ENCODE results near the gene STX18. TPM values are rescaled to one million over a fixed set of nuclear protein-coding genes. Genes with fewer than 3 reads are reported as not detected.

STX18 gene
- total and polyA plus RNA-seq, 4 donors, result 10.2 to 17.1 (median 12.4) TPM

GRCh38 chr4:4541040-4541631 is 712 bp downstream of the STX18 start:
- Histone ChIP-seq H3K36me3 (ENCODE audit: control insufficient read depth in 4 of 4, insufficient read depth in 3 of 4, low read depth in 1 of 4, low read length in 3 of 4) (peaks cover 0 to 3% (median 0%) of the 10 kb centered on the region in 4 donors), H3K9ac (ENCODE audit: low read depth in 1 of 2, low read length in 2 of 2) (peak overlapping the region; percentile 71 to 79), H3K4me1 (ENCODE audit: control insufficient read depth in 4 of 4, insufficient read depth in 4 of 4, low read length in 3 of 4) (peaks cover 7 to 40% (median 28%) of the 10 kb centered on the region in 4 donors), H3K4me3 (ENCODE audit: low read depth in 1 of 3, low read length in 3 of 3) (peak overlapping the region; percentile 81 to 93 (median 83)), H3K27me3 (ENCODE audit: control insufficient read depth in 4 of 4, insufficient read depth in 4 of 4, low read length in 3 of 4) (no peaks in the 10 kb centered on the region), H3K27ac (ENCODE audit: low read depth in 1 of 2, low read length in 2 of 2) (peak overlapping the region; percentile 46 to 62), H3K9me3 (ENCODE audit: control insufficient read depth in 4 of 4, low read length in 3 of 4) (no peaks in the 10 kb centered on the region)
- TF ChIP-seq GABPA (IDR thresholded peaks at IDR 0.05 in 1 of 2, conservative IDR thresholded peaks at IDR 0.05 in 1 of 2) (no peak), FOXA2 (IDR thresholded peaks at IDR 0.05) (no peak), FOXA1 (IDR thresholded peaks at IDR 0.05) (no peak), TAF1 (conservative IDR thresholded peaks at IDR 0.05) (no peak), ATF3 (IDR thresholded peaks at IDR 0.05) (no peak), SP1 (IDR thresholded peaks at IDR 0.05) (no peak), HNF4G (IDR thresholded peaks at IDR 0.05) (no peak), CTCF (IDR thresholded peaks at IDR 0.05; ENCODE audit: low read depth, low read length, missing input control) (no peak), REST (IDR thresholded peaks at IDR 0.05) (no peak), RXRA (IDR thresholded peaks at IDR 0.05) (no peak), NR2F2 (IDR thresholded peaks at IDR 0.05) (no peak), MAX (IDR thresholded peaks at IDR 0.05) (no peak), RAD21 (IDR thresholded peaks at IDR 0.05) (no peak), HNF4A (conservative IDR thresholded peaks at IDR 0.05) (no peak), JUND (IDR thresholded peaks at IDR 0.05) (no peak), EGR1 (IDR thresholded peaks at IDR 0.05; ENCODE audit: low read depth in 2 of 2) (no peak), ZBTB33 (IDR thresholded peaks at IDR 0.05) (no peak)
- WGBS, result 5% methylated on average over 10 of the region's 10 CpGs
- peak; percentile 41 for DNase-seq (ENCODE audit: low spot score)

All from liver (tissue), 9 donors.